H1 (cell line): ENCODE measurements around the gene TLR5. TPM values are rescaled to one million over a fixed set of nuclear protein-coding genes. Genes with fewer than 3 reads are reported as not detected.

ENCODE experiments used
- CTCF ChIA-PET: fragments of 300-600 bp; sonication (Branson Sonifier 250); formaldehyde crosslinking; loops from one replicate; lab custom pipeline; 2021; ENCODE audit not compliant: partially characterized antibody; lab: Charles Lee
- POLR2A ChIA-PET: fragments of 300-600 bp; sonication (Branson Sonifier 250); formaldehyde crosslinking; loops from one replicate; lab custom pipeline; 2021; ENCODE audit warnings: inconsistent platforms; ENCODE audit not compliant: partially characterized antibody; lab: Charles Lee
- DNase-seq, 2 experiments: peaks; one replicate each; pipeline versions ENCODE4 v3.0.0 to v3.0.0-alpha.2; 2010 to 2022; ENCODE audit warnings: low spot score in 2 of 2, low read depth in 1 of 2, mixed read lengths in 1 of 2
- FAIRE-seq: peaks from 2 replicates; lab custom pipeline; 2011; peaks lifted over from hg19 to GRCh38; lab: Jason Lieb, UNC
- H2AFZ ChIP-seq: 2 replicates; pipeline ENCODE4 v1.8.1; 2012; ENCODE audit warnings: low read length, inconsistent platforms
- H2AK5ac ChIP-seq: 2 replicates; pipeline ENCODE4 v1.6.1; 2013; ENCODE audit warnings: low read depth, low read length
- H2BK120ac ChIP-seq: replicated peaks from 2 replicates; pipeline ENCODE3; 2013; ENCODE audit warnings: low read depth, low read length, inconsistent platforms
- H2BK12ac ChIP-seq: 2 replicates; pipeline ENCODE4 v1.6.1; 2013; ENCODE audit warnings: low read depth, low read length
- H2BK15ac ChIP-seq: 2 replicates; pipeline ENCODE4 v1.6.1; 2013; ENCODE audit warnings: low read length
- H2BK20ac ChIP-seq: 2 replicates; pipeline ENCODE4 v1.6.1; 2013; ENCODE audit warnings: low read length
- H2BK5ac ChIP-seq: 2 replicates; pipeline ENCODE4 v1.6.1; 2013; ENCODE audit warnings: low read depth, low read length
- H3K14ac ChIP-seq: 2 replicates; pipeline ENCODE4 v1.6.1; 2013; ENCODE audit warnings: inconsistent platforms; ENCODE audit not compliant: insufficient read length
- H3K18ac ChIP-seq: 2 replicates; pipeline ENCODE4 v1.6.1; 2013; ENCODE audit warnings: low read length; ENCODE audit errors: extremely low read depth
- H3K23ac ChIP-seq: 2 replicates; pipeline ENCODE4 v1.6.1; 2013; ENCODE audit warnings: inconsistent platforms; ENCODE audit not compliant: insufficient read length
- H3K23me2 ChIP-seq: 2 replicates; pipeline ENCODE4 v1.6.1; 2013; ENCODE audit warnings: low read depth, low read length
- H3K27ac ChIP-seq: 2 replicates; pipeline ENCODE4 v1.6.1; 2011; ENCODE audit warnings: low read depth, low read length, inconsistent platforms
- H3K27me3 ChIP-seq, 4 experiments: replicated peaks in 1 of 4; 1 replicate in 1 of 4; 2 replicates in 3 of 4; pipeline versions ENCODE4 v1.6.1 to v1.8.1; 2011 to 2013; ENCODE audit warnings: low read length in 3 of 4, mild to moderate bottlenecking in 3 of 4, inconsistent platforms in 2 of 4, mixed read lengths in 2 of 4, moderate library complexity in 1 of 4; ENCODE audit not compliant: control insufficient read depth in 3 of 4, insufficient read depth in 3 of 4; ENCODE audit errors: extremely low read depth in 1 of 4
- H3K36me3 ChIP-seq, 4 experiments: 2 replicates each; pipeline versions ENCODE4 v1.6.1 to v1.8.1; 2011 to 2013; ENCODE audit warnings: mild to moderate bottlenecking in 4 of 4, low read length in 3 of 4, moderate library complexity in 2 of 4, control low read depth in 1 of 4, inconsistent platforms in 1 of 4; ENCODE audit not compliant: insufficient read depth in 4 of 4, control insufficient read depth in 2 of 4
- H3K4ac ChIP-seq: replicated peaks from 2 replicates; pipeline ENCODE3; 2013; ENCODE audit warnings: low read length, low read depth, mixed read lengths, inconsistent platforms; ENCODE audit not compliant: insufficient read length
- H3K4me1 ChIP-seq, 4 experiments: replicated peaks in 1 of 4; 1 replicate in 1 of 4; 2 replicates in 3 of 4; pipeline versions ENCODE4 v1.6.1 to v1.8.1; 2011 to 2013; ENCODE audit warnings: low read length in 3 of 4, inconsistent platforms in 2 of 4, mixed read lengths in 1 of 4; ENCODE audit not compliant: insufficient read depth in 4 of 4, control insufficient read depth in 3 of 4
- H3K4me2 ChIP-seq, 2 experiments: 2 replicates each; pipeline versions ENCODE4 v1.6.1 to v1.8.1; 2011 to 2013; ENCODE audit warnings: low read depth in 2 of 2, low read length in 2 of 2, control low read depth in 1 of 2, inconsistent platforms in 1 of 2, mild to moderate bottlenecking in 1 of 2; ENCODE audit not compliant: insufficient read depth in 1 of 2
- H3K4me3 ChIP-seq, 4 experiments: fragments of 200-600, 300-600 bp in 1 of 4; sonication (generic), shearing (Covaris generic), sonication (Bioruptor Twin) in 1 of 4; 2 replicates each; pipeline versions ENCODE4 v1.5.1 to v1.8.1; 2011 to 2016; ENCODE audit warnings: low read length in 4 of 4, low read depth in 3 of 4, control low read depth in 2 of 4, inconsistent platforms in 2 of 4, mild to moderate bottlenecking in 2 of 4, mixed read lengths in 1 of 4, moderate library complexity in 1 of 4; ENCODE audit not compliant: insufficient read depth in 2 of 4; ENCODE audit errors: extremely low read depth in 1 of 4
- H3K56ac ChIP-seq: replicated peaks from 2 replicates; pipeline ENCODE3; 2013; ENCODE audit warnings: low read depth, mild to moderate bottlenecking, mixed read lengths, low read length, inconsistent platforms; ENCODE audit not compliant: insufficient read length
- H3K79me1 ChIP-seq: 2 replicates; pipeline ENCODE4 v1.6.1; 2013; ENCODE audit warnings: low read depth, low read length, control low read depth
- H3K79me2 ChIP-seq, 2 experiments: 2 replicates each; pipeline versions ENCODE4 v1.6.1 to v1.8.1; 2012 to 2013; ENCODE audit warnings: low read length in 2 of 2, mild to moderate bottlenecking in 2 of 2, inconsistent platforms in 1 of 2; ENCODE audit not compliant: insufficient read depth in 2 of 2, control insufficient read depth in 1 of 2
- H3K9ac ChIP-seq, 4 experiments: replicated peaks in 1 of 4; 1 replicate in 1 of 4; 2 replicates in 3 of 4; pipeline versions ENCODE4 v1.6.1 to v1.8.1; 2011 to 2013; ENCODE audit warnings: low read depth in 3 of 4, low read length in 3 of 4, control low read depth in 2 of 4, mild to moderate bottlenecking in 2 of 4, moderate library complexity in 2 of 4, inconsistent platforms in 1 of 4; ENCODE audit errors: extremely low read depth in 1 of 4
- H3K9me3 ChIP-seq, 2 experiments: 2 replicates each; pipeline versions ENCODE4 v1.6.1 to v1.8.1; 2012 to 2013; ENCODE audit warnings: mild to moderate bottlenecking in 2 of 2, moderate library complexity in 2 of 2, control low read depth in 1 of 2, inconsistent platforms in 1 of 2, low read depth in 1 of 2, low read length in 1 of 2, mixed read lengths in 1 of 2; ENCODE audit not compliant: insufficient read depth in 2 of 2
- H4K20me1 ChIP-seq, 2 experiments: replicated peaks in 1 of 2; 2 replicates each; pipeline versions ENCODE3 to v1.8.1; 2011 to 2013; ENCODE audit warnings: inconsistent platforms in 2 of 2, low read length in 2 of 2, mild to moderate bottlenecking in 1 of 2; ENCODE audit not compliant: insufficient read depth in 2 of 2, control insufficient read depth in 1 of 2
- H4K5ac ChIP-seq: 2 replicates; pipeline ENCODE4 v1.6.1; 2013; ENCODE audit warnings: low read length, low read depth, mixed read lengths, inconsistent platforms; ENCODE audit not compliant: insufficient read length
- H4K8ac ChIP-seq: 2 replicates; pipeline ENCODE4 v1.8.0; 2013; ENCODE audit warnings: mild to moderate bottlenecking, moderate library complexity, low read length, inconsistent platforms; ENCODE audit not compliant: insufficient read depth; ENCODE audit errors: extremely low read depth
- H4K91ac ChIP-seq: replicated peaks from 2 replicates; pipeline ENCODE3; 2013; ENCODE audit warnings: low read length, mixed read lengths, inconsistent platforms; ENCODE audit not compliant: insufficient read length
- FOSL1 ChIP-seq: IDR thresholded peaks from 2 replicates; pipeline ENCODE4 v1.6.1; 2011; ENCODE audit warnings: mild to moderate bottlenecking, low read depth, low read length, moderate library complexity; ENCODE audit not compliant: insufficient read depth
- NANOG ChIP-seq: IDR thresholded peaks from 2 replicates; pipeline ENCODE4 v1.6.1; 2011; ENCODE audit warnings: low read length, low read depth, mild to moderate bottlenecking, inconsistent platforms; ENCODE audit not compliant: insufficient read depth, poor library complexity, severe bottlenecking
- PHF8 ChIP-seq: fragments of 200-600 bp; sonication (generic); conservative IDR thresholded peaks from 2 replicates; pipeline ENCODE4 v1.7.1; 2012; ENCODE audit warnings: low read depth, mild to moderate bottlenecking, inconsistent platforms, low read length, moderate library complexity
- POU5F1 ChIP-seq: IDR thresholded peaks from 2 replicates; pipeline ENCODE4 v1.6.1; 2011; ENCODE audit warnings: low read depth, mild to moderate bottlenecking, low read length, moderate library complexity
- RAD21 ChIP-seq, 2 experiments: IDR thresholded peaks in 1 of 2; conservative IDR thresholded peaks in 1 of 2; 2 replicates each; pipeline ENCODE4 v1.6.1; 2011; ENCODE audit warnings: low read depth in 2 of 2, low read length in 2 of 2, improper control_type of control experiment in 1 of 2, inconsistent platforms in 1 of 2, mild to moderate bottlenecking in 1 of 2, moderate library complexity in 1 of 2
- SIRT6 ChIP-seq: IDR thresholded peaks from one replicate; pipeline ENCODE4 v1.7.1; 2012; ENCODE audit warnings: low read length, inconsistent platforms
- WGBS, 2 experiments: shearing (Covaris generic) in 1 of 2; methylation state at CpG; one replicate each; pipeline versions ENCODE4 v1.1.6 to v1.1.7; 2013 to 2015; ENCODE audit warnings: low lambda C conversion rate in 2 of 2, mixed read lengths in 2 of 2, inconsistent platforms in 1 of 2, low coverage in 1 of 2, missing lambda C conversion rate in 1 of 2; ENCODE audit not compliant: insufficient replicate concordance in 2 of 2, insufficient coverage in 1 of 2, insufficient read length in 1 of 2; ENCODE audit errors: extremely low coverage in 1 of 2, missing lambda C conversion rate in 1 of 2; 5-methylcytosine and 5-hydroxymethylcytosine counted together
- polyA plus RNA-seq, 7 experiments: library from polyadenylated mRNA; depleted of rRNA in 3 of 7; stranded (reverse) in 5 of 7; unstranded in 2 of 7; fragments of >200 nt in 5 of 7; fragments of 200-250 nt in 2 of 7; gene quantifications; 1 replicate in 5 of 7; 2 replicates in 1 of 7; 4 replicates in 1 of 7; pipeline versions ENCODE4 v1.2.1 to v1.2.3, GENCODE V29; 2011 to 2013; ENCODE audit warnings: missing spikeins in 2 of 7, mixed read lengths in 2 of 7
- total RNA-seq: library from RNA; stranded (reverse); fragmentation: NEBNext Ultra II Directional; extraction: Animal tissue kit (Norgen Biotek cat#: 25700); gene quantifications from 2 replicates; pipeline ENCODE4 v1.2.1, GENCODE V29; 2021
- TF ChIP-seq, protein P1 (sequence below): IDR thresholded peaks from 2 replicates; pipeline ENCODE4 v1.6.1; 2011; ENCODE audit warnings: low read depth, mild to moderate bottlenecking, low read length; ENCODE audit not compliant: insufficient read depth

The TLR5 gene
- total and polyA plus RNA-seq, 2 of the 8 experiments (the other 6 are each of a cell fraction or from before 2014, with no cell fraction given), result 0.35 to 0.74 TPM

- POLR2A ChIA-PET, result no interaction called here
- FAIRE-seq, result no peak
Measured at GRCh38 chr1:223118418-223118817, 24.6 kb downstream of the TLR5 start.

More at GRCh38 chr1:223118418-223118817, 24.6 kb downstream of the TLR5 start:
- Histone ChIP-seq H3K9me3 (no peaks in the 10 kb centered on the region; a peak in 1 of 4 replicates), H3K18ac (no peak overlapping the region), H3K4me1 (peaks cover 3 to 8% (median 5%) of the 10 kb centered on the region in 4 experiments; a peak in 4 of 7 replicates), H3K4ac (no peak overlapping the region), H4K8ac (no peak overlapping the region), H3K9ac (no peak overlapping the region), H2BK15ac (no peak overlapping the region), H2BK20ac (no peak overlapping the region), H3K4me3 (no peak overlapping the region), H3K27ac (no peak overlapping the region), H3K23ac (no peak overlapping the region), H3K14ac (no peak overlapping the region), H3K23me2 (no peaks in the 10 kb centered on the region), H3K36me3 (no peaks in the 10 kb centered on the region), H2BK12ac (no peak overlapping the region), H2BK5ac (no peak overlapping the region), H3K79me2 (no peaks in the 10 kb centered on the region), H3K79me1 (no peaks in the 10 kb centered on the region), H2BK120ac (no peak overlapping the region), H4K5ac (no peak overlapping the region), H3K4me2 (no peak overlapping the region), H3K27me3 (peaks cover 0 to under 1% (median 0%) of the 10 kb centered on the region in 4 experiments; a peak in 1 of 7 replicates), H2AK5ac (no peak overlapping the region), H4K20me1 (no peaks in the 10 kb centered on the region), H3K56ac (no peak overlapping the region), H2AFZ (no peak overlapping the region), H4K91ac (no peak overlapping the region)
- no peak for DNase-seq
- 68% methylated on average over 1 of the region's 1 CpG; no CpG with 5 or more reads in 1 of the 2 experiments for WGBS, 2 experiments
- CTCF ChIA-PET, result interaction anchor here (1.0 to 2.3 kb wide), 6 partner anchors 10 to 561 kb away, joined by 3 to 16 read pairs (median 4); no protein-coding TSS in a partner anchor
- TF ChIP-seq FOSL1 (no peak), POU5F1 (no peak), PHF8 (no peak), RAD21 (IDR thresholded peaks at IDR 0.05 in 1 of 2, conservative IDR thresholded peaks at IDR 0.05 in 1 of 2; ENCODE audit: low read depth in 2 of 2, low read length in 2 of 2) (no peak), NANOG (no peak), SIRT6 (no peak)
- TF ChIP-seq, protein P1, sequence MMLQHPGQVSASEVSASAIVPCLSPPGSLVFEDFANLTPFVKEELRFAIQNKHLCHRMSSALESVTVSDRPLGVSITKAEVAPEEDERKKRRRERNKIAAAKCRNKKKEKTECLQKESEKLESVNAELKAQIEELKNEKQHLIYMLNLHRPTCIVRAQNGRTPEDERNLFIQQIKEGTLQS, result no peak
